Endodermal cell (in vitro differentiated cells): ENCODE measurements around the gene ULBP1. TPM values are rescaled to one million over a fixed set of nuclear protein-coding genes. Genes with fewer than 3 reads are reported as not detected.
"Not testable (repeated sequence)": the region's sequence is repeated elsewhere in the genome, so short reads cannot be mapped to it uniquely, and the experiment has no call there.

Source experiments
- DNase-seq: peaks from one replicate; pipeline ENCODE4 v3.0.0-alpha.2; 2017
- H3K27ac ChIP-seq: 2 replicates; pipeline ENCODE4 v1.5.1; 2013; ENCODE audit warnings: mild to moderate bottlenecking, low read depth, low read length, moderate library complexity
- H3K27me3 ChIP-seq: 2 replicates; pipeline ENCODE4 v1.6.1; 2013; ENCODE audit warnings: mild to moderate bottlenecking, low read length, moderate library complexity; ENCODE audit not compliant: insufficient read depth, control insufficient read depth, poor library complexity, severe bottlenecking
- H3K36me3 ChIP-seq: 2 replicates; pipeline ENCODE4 v1.7.0; 2013; ENCODE audit warnings: mild to moderate bottlenecking, low read length, moderate library complexity; ENCODE audit not compliant: control insufficient read depth, insufficient read depth
- H3K4me1 ChIP-seq: one replicate; pipeline ENCODE4 v1.7.0; 2013; ENCODE audit warnings: low read length; ENCODE audit not compliant: control insufficient read depth, insufficient read depth
- H3K4me3 ChIP-seq: 2 replicates; pipeline ENCODE4 v1.5.1; 2013; ENCODE audit warnings: mild to moderate bottlenecking, low read length, moderate library complexity
- H3K9ac ChIP-seq: 2 replicates; pipeline ENCODE4 v1.6.1; 2013; ENCODE audit warnings: mild to moderate bottlenecking, low read length, moderate library complexity; ENCODE audit not compliant: poor library complexity, severe bottlenecking; ENCODE audit errors: extremely low read depth
- H3K9me3 ChIP-seq: 2 replicates; pipeline ENCODE4 v1.6.1; 2013; ENCODE audit warnings: mild to moderate bottlenecking, low read length, moderate library complexity; ENCODE audit not compliant: control insufficient read depth
- H3K27ac Mint-ChIP-seq: 2 replicates; pipeline ENCODE4 v1.8.0; 2020; ENCODE audit warnings: mixed read lengths
- H3K27me3 Mint-ChIP-seq: 2 replicates; pipeline ENCODE4 v1.8.0; 2021; ENCODE audit warnings: mild to moderate bottlenecking, mixed read lengths; ENCODE audit not compliant: insufficient read depth
- H3K36me3 Mint-ChIP-seq: 2 replicates; pipeline ENCODE4 v1.8.0; 2020; ENCODE audit warnings: low read depth, mixed read lengths
- H3K4me1 Mint-ChIP-seq: 2 replicates; pipeline ENCODE4 v1.8.0; 2020; ENCODE audit warnings: mixed read lengths
- H3K4me3 Mint-ChIP-seq: 2 replicates; pipeline ENCODE4 v1.8.0; 2020; ENCODE audit warnings: mild to moderate bottlenecking, moderate library complexity, mixed read lengths
- H3K9me3 Mint-ChIP-seq: 2 replicates; pipeline ENCODE4 v1.8.0; 2020; ENCODE audit warnings: mild to moderate bottlenecking, mixed read lengths
- CTCF ChIP-seq: fragments of 200-600 bp; sonication (generic); conservative IDR thresholded peaks from 2 replicates; pipeline ENCODE4 v1.5.0; 2021; ENCODE audit warnings: antibody characterized with exemption, mild to moderate bottlenecking
- WGBS, 2 experiments: methylation state at CpG; one replicate each; pipeline versions ENCODE4 v1.1.5 to v1.1.7; 2013; ENCODE audit warnings: missing lambda C conversion rate in 2 of 2, mixed read lengths in 1 of 2; ENCODE audit not compliant: insufficient coverage in 1 of 2, insufficient read length in 1 of 2; 5-methylcytosine and 5-hydroxymethylcytosine counted together
- total RNA-seq, 2 donors: library from RNA; stranded (reverse); fragmentation: NEBNext Ultra II Directional in 1 of 2; extraction: Animal tissue kit (Norgen Biotek cat#: 25700) in 1 of 2; gene quantifications; 2 replicates in 1 of 2; 3 replicates in 1 of 2; pipeline ENCODE4 v1.2.1, GENCODE V29; 2021

The ULBP1 gene
- total RNA-seq, 2 donors from 2014 or later: 0.31 to 0.55 TPM

- H3K27ac Mint-ChIP-seq: peak overlapping the region; percentile 89
- peaks cover 99% of the 10 kb centered on the region for H3K27me3 Mint-ChIP-seq
- peak; percentile 80 for DNase-seq
- no peaks in the 10 kb centered on the region for H3K4me1 ChIP-seq
- H3K27ac ChIP-seq: peak overlapping the region; percentile 67
- H3K4me3 Mint-ChIP-seq: peak overlapping the region; percentile 62
- peak overlapping the region; percentile 84 for H3K4me3 ChIP-seq
- H3K36me3 ChIP-seq: no peaks in the 10 kb centered on the region
- peak overlapping the region; percentile 68 for H3K9ac ChIP-seq
- H3K27me3 ChIP-seq: peaks cover 100% of the 10 kb centered on the region
- H3K36me3 Mint-ChIP-seq: no peaks in the 10 kb centered on the region
- WGBS, 2 experiments: 13 to 14% methylated on average over 6 to 8 of the region's 8 CpGs
- no peaks in the 10 kb centered on the region for H3K9me3 Mint-ChIP-seq
- H3K9me3 ChIP-seq: no peaks in the 10 kb centered on the region
- peaks cover 10% of the 10 kb centered on the region for H3K4me1 Mint-ChIP-seq
- TF ChIP-seq CTCF: no peak
These were observed 606 bp upstream of the ULBP1 start for GRCh38 chr6:149963212-149963461.

- no peaks in the 10 kb centered on the region for H3K9me3 ChIP-seq
- H3K4me1 ChIP-seq: no peaks in the 10 kb centered on the region
- peak; percentile 75 for DNase-seq
- H3K4me3 ChIP-seq: peak overlapping the region; percentile 84
- no peak overlapping the region for H3K27ac ChIP-seq
- H3K27me3 ChIP-seq: peaks cover 100% of the 10 kb centered on the region
- H3K36me3 ChIP-seq: no peaks in the 10 kb centered on the region
- TF ChIP-seq CTCF: no peak
- Mint-ChIP-seq H3K36me3 (no peaks in the 10 kb centered on the region), H3K27me3 (peaks cover 100% of the 10 kb centered on the region), H3K4me3 (peak overlapping the region; percentile 62), H3K27ac (no peak overlapping the region), H3K4me1 (peaks cover 10% of the 10 kb centered on the region), H3K9me3 (no peaks in the 10 kb centered on the region)
- H3K9ac ChIP-seq: no peak overlapping the region
- WGBS, 2 experiments: 1 to 2% methylated on average over 47 to 103 of the region's 103 CpGs
These were observed 808 bp downstream of the ULBP1 start for GRCh38 chr6:149964308-149965193.

GRCh38 chr6:149965194-149966020, 1.7 kb downstream of the ULBP1 start:
- peaks cover 100% of the 10 kb centered on the region for H3K27me3 ChIP-seq
- H3K27ac ChIP-seq: no peak overlapping the region
- H3K4me1 Mint-ChIP-seq: peaks cover 10% of the 10 kb centered on the region
- H3K9ac ChIP-seq: no peak overlapping the region
- peak; percentile 71 for DNase-seq
- H3K27me3 Mint-ChIP-seq: peaks cover 100% of the 10 kb centered on the region
- no peak for TF ChIP-seq CTCF
- H3K4me1 ChIP-seq: no peaks in the 10 kb centered on the region
- no peak overlapping the region for H3K27ac Mint-ChIP-seq
- peak overlapping the region; percentile 84 for H3K4me3 ChIP-seq
- WGBS, 2 experiments: 8 to 10% methylated on average over 28 to 38 of the region's 38 CpGs
- no peaks in the 10 kb centered on the region for H3K36me3 ChIP-seq
- peak overlapping the region; percentile 62 for H3K4me3 Mint-ChIP-seq
- H3K36me3 Mint-ChIP-seq: no peaks in the 10 kb centered on the region
- H3K9me3 Mint-ChIP-seq: no peaks in the 10 kb centered on the region
- H3K9me3 ChIP-seq: no peaks in the 10 kb centered on the region

- not testable (repeated sequence) for H3K36me3 ChIP-seq, H3K9me3 Mint-ChIP-seq, H3K4me3 ChIP-seq, H3K27ac ChIP-seq, H3K27ac Mint-ChIP-seq, H3K4me3 Mint-ChIP-seq, H3K9ac ChIP-seq, H3K9me3 ChIP-seq, H3K4me1 ChIP-seq, H3K36me3 Mint-ChIP-seq, DNase-seq
- 80 to 85% methylated on average over 1 to 2 of the region's 2 CpGs for WGBS, 2 experiments
- H3K4me1 Mint-ChIP-seq: peaks cover 10% of the 10 kb centered on the region
- peaks cover 100% of the 10 kb centered on the region for H3K27me3 ChIP-seq
- peaks cover 100% of the 10 kb centered on the region for H3K27me3 Mint-ChIP-seq
These were observed 2.6 kb downstream of the ULBP1 start for GRCh38 chr6:149966319-149966718.
